SIG-M5 (cell line): ENCODE data around the gene CTAGE1.

ENCODE experiments used
- DNase-seq: peaks from one replicate; lab custom pipeline; 2025; lab: John Stamatoyannopoulos, UW

Gene CTAGE1

DNA sequence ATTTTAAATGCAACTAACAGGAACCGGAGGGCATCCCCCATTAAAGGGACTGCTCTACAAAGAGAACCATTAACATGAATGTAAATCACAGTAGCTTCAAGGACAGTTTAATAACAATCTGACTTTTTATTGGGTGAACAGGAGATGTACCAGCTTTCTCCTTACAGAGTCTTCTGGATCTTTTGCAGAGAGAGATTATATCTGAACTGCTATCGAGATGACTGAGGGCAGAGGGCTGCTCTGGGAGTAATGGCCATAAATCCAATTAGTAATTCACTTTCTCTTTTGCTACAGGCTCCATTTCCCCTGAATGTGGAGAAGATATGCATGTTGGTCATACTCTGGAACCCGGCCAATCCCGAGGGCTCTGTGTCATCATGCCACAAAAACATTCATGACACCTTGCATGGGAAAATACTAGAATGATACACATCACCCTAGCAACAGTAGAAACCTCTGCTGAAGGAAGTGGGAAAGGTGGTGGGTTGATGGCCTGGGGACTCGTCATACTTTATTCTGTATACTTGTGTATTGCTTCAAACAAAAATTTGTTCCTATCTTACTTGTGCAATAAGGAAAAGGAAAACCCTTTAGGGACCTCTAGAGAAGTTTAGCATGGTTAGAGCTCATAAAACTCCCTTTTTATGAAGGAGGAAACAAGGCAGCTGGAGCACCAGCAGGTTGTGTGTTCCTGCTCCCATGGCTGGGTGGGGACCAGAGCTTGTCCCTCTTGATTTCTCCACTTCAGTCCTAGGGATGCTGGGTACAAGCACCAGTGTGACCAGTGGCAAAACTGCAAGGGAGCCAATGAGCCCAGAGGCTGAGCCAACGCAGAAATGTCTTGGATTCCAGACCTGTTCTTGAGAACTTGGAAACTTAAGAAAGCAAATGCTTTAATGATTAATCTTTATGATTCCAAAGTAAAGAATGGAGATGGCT lies 26.0 kb downstream of the CTAGE1 start:
- no peak for DNase-seq

DNA sequence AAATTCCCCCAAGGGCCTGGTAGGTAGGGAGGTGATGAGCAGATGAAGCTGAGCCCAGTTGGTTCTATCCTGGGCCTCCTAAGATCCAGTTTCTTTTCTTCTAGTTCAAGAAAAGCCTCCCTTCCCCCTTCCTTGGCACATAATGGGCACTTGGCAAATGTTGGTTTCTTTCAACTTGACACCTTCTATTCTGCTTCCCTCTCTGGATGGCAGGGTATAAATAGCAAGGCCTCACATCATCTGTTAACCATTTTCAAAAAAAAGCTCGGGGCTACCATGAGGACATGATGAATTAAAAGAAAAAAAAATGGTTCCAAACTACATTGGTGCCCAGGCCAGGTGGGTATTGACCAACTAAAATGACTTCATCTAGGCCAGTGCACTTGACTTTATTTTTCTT lies 29.9 kb downstream of the CTAGE1 start:
- DNase-seq, result no peak

DNA sequence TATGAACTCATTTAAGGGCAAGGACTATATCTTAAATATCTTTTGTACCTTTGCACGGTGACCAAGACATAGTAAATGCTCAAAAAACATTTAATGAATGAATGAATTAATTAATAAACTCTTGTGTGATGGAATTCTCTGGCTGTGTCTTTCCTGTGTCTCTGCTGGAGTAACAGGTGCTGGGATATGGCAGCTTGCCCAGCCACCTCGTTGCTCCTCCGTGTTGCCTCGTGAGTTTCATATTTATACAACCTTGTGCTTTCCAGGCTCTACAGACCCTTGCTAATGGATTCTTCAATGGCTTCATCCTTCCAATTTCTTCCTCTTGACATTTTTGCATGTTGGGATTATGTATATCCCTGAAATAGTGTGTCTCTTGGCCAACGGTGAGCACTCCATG lies 30.4 kb downstream of the CTAGE1 start:
- DNase-seq, result no peak

DNA sequence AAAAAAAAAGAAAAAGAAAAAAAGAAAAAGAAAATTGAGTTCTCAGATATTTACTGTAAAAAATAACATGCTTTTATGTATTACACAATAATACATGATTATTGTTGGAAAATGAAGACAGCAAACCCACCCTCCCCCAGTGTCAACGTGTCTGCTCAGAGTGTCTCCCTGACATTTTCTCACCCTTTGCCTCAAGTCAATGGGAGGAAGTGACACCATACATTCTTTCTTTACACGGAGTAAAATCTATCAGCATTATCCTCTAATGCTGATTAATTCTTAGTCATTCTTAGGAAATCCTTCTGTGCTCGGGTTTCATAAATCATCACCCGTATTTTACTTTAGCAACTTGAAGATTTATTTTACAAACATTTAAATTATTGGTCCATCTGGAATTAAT lies 32.0 kb downstream of the CTAGE1 start:
- no peak for DNase-seq

DNA sequence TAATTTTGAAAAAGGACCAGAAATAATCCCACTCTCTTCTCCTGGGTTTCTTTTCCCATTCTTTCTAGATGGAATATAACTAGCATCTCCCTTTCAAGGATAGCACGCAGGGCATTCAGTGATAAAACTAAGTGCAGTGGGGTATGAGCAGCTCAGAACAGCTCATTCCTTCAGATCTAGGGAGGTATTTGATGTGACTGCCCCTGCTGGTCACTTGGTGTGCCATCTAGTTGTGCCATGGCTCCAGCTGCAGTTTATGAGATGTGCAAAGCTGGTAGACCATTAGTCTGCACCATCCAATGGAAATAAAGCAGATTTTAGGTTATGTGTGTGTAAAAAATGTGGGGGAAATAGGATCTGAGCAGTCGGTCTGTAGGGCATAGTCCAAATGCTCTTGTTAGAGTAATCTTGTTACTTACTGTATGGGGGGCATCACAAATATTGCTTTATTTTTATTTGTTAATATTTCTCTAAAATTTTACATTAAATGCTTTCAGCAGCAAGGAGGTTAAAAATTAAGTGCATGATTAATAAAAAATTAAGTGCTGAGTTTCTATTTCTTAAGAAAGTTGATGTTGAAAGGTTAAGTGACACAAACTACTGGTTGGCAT lies 38.9 kb downstream of the CTAGE1 start:
- no peak for DNase-seq

DNA sequence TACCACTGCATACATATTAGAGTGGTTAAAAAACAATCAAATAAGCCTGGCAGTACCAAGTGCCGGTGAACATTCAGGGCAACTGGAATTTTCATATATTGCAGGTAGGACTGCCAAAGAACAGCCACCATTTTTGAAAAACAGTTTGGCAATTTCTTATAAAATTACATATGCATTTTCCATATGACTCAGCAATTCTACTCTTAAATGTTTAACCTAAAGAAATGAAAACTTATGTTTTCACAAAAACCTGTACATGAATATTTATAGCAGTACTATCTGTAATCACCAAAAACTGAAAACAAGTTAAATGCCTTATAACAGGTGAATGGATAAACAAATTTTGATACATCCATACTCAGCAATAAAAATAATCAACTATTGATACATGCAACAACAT lies 39.9 kb downstream of the CTAGE1 start:
- no peak for DNase-seq

DNA sequence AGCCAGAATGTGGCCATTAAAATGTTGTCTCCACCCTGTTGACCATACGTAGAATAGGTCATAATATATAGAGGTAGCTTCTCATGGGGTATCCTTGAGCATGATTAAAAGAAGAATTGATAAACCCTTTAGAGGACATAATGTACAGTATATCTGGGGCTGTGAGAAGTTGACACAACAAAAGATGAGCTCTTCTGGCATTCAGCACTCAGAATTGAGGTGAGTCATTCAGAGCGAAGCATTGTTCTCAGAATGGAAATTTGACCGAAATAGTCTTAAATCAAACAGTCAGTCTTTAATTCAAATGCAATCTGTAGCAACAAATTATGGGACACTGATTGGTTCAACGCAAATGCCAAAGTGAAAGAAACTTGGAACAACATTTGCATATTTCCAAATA lies 47.3 kb downstream of the CTAGE1 start:
- DNase-seq, result no peak

DNA sequence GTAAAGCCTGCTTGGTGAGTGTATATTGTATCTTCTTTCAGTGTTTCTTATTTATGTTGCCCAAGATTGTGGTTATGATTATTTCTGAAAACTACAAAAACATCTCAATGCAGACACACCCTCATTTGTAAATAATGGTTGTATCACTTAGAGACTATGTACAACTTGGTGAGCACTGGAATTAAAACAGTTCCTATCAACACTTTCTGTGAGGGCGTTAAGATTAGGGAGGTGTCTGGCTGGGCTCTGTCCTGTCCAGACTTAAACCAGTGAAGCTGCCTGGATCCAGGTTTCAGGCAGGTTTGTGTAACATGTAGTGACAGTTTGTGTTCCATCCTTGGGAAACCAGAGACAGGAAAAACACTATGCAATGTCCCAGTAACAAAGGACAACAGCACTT lies 49.7 kb downstream of the CTAGE1 start:
- DNase-seq, result no peak

DNA sequence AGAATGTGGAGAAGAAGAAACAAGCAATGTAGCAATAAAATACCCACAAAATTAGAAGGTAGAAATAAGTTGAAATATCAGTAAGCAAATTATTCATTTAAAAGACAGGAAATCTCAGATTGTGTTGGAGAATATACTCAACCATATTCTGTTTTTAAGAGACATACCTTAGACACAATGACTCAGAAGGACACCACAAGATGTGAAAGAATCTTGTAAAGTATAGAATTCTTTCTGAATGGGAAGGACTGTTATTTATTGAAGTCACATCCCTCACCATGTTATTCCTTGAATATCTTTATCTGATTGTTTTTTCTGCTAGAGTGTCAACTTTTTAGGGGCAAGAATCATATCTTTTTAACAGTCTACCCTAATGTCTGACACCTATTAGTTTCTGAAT lies 50.4 kb downstream of the CTAGE1 start:
- no peak for DNase-seq

DNA sequence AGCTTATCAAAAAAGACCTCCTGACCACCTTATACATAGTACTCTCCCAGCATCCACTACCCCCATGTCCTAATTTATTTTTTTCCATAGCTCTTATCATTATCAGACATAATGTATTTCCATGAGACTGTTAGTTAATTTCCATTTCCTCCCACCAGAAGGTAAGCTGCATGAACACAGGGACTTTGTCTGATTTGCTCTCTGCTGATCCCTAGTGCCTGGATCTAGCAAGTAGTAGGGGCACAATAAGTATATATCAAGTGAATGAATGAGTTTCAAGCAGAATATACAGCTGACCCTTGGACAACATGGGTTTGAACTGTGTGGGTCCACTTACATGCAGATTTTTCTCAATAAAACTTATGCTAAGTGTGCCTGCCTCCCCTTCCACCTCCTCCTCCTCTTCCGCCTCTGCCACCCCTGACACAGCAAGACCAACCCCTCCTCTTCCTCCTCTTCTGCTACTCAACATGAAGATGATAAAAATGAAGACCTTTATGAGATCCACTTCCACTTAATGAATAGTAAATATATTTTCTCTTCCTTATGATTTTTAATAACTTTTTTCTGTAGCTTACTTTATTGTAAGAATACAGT lies 53.8 kb downstream of the CTAGE1 start:
- DNase-seq, result no peak
